Measurements from ENCODE around the gene ZMYND15. TPM values are rescaled to one million over a fixed set of nuclear protein-coding genes. Genes with fewer than 3 reads are reported as not detected.

Gene ZMYND15
- total and polyA plus RNA-seq, 2 of the 13 experiments (the other 11 are each of a cell fraction or from before 2014, with no cell fraction given), result 0.24 to 2.7 TPM

GRCh38 chr17:4721203-4722135 lies 18.2 kb upstream of the ZMYND15 start (continued):
- TF ChIP-seq ZBTB38 (CRISPR knock-in tag; IDR thresholded peaks at IDR 0.05) (peak; percentile 43; the same call in 1 of the 2 replicates), YY1 (IDR thresholded peaks at IDR 0.05; ENCODE audit: insufficient read depth, insufficient replicate concordance, low read depth, low read length) (no peak), PHF20 (CRISPR knock-in tag; IDR thresholded peaks at IDR 0.05) (no peak), KDM3A (CRISPR knock-in tag; IDR thresholded peaks at IDR 0.05; ENCODE audit: low read depth) (no peak), ISX (CRISPR knock-in tag; conservative IDR thresholded peaks at IDR 0.05) (no peak), ZNF142 (CRISPR knock-in tag; IDR thresholded peaks at IDR 0.05) (no peak), FOSL1 (CRISPR knock-in tag; IDR thresholded peaks at IDR 0.05; ENCODE audit: borderline replicate concordance) (peak; percentile 94), NR3C1 (CRISPR knock-in tag; IDR thresholded peaks at IDR 0.05) (no peak), SPEN (CRISPR knock-in tag; IDR thresholded peaks at IDR 0.05; ENCODE audit: low read depth) (peak; percentile 36; the same call in 1 of the 2 replicates), ZMYM2 (CRISPR knock-in tag; IDR thresholded peaks at IDR 0.05) (peak; percentile 54; the same call in 1 of the 2 replicates), ELF3 (CRISPR knock-in tag; IDR thresholded peaks at IDR 0.05) (peak; percentile 56; the same call in 1 of the 2 replicates), ESRRA (CRISPR knock-in tag; IDR thresholded peaks at IDR 0.05; ENCODE audit: low read depth) (peak; percentile 79), KLF16 (CRISPR knock-in tag; IDR thresholded peaks at IDR 0.05) (0 out of 4 replicates have a peak, but pooled peaks of 1 of the 2 experiments have one; percentile 42), PRDM4 (CRISPR knock-in tag; IDR thresholded peaks at IDR 0.05; ENCODE audit: borderline replicate concordance) (peak; percentile 57; the same call in 1 of the 2 replicates), NFRKB (IDR thresholded peaks at IDR 0.05) (no peak)
